Smooth muscle cell (in vitro differentiated cells): ENCODE data around the gene PRCC. TPM values are rescaled to one million over a fixed set of nuclear protein-coding genes. Genes with fewer than 3 reads are reported as not detected.

Source experiments
- DNase-seq: peaks from one replicate; lab custom pipeline; 2025; ENCODE audit not compliant: unreplicated experiment; lab: John Stamatoyannopoulos, UW
- H2AFZ ChIP-seq: fragments of 200-600 bp; sonication (generic); 2 replicates; pipeline ENCODE4 v1.6.0; 2016; ENCODE audit warnings: antibody characterized with exemption, low read depth, mild to moderate bottlenecking
- H3F3A ChIP-seq: fragments of 200-600 bp; sonication (generic); 2 replicates; pipeline ENCODE4 v1.6.0; 2017; ENCODE audit warnings: antibody characterized with exemption, low read depth
- H3K27ac ChIP-seq: fragments of 200-600 bp; sonication (generic); 2 replicates; pipeline ENCODE4 v1.5.1; 2016; ENCODE audit warnings: low read depth, mild to moderate bottlenecking
- H3K27me3 ChIP-seq: fragments of 200-600 bp; sonication (generic); 2 replicates; pipeline ENCODE4 v1.6.1; 2016; ENCODE audit warnings: low read depth, mild to moderate bottlenecking
- H3K36me3 ChIP-seq: fragments of 200-600 bp; sonication (generic); 2 replicates; pipeline ENCODE4 v1.5.1; 2016; ENCODE audit warnings: low read depth
- H3K4me1 ChIP-seq: fragments of 200-600 bp; sonication (generic); 2 replicates; pipeline ENCODE4 v1.5.1; 2016; ENCODE audit warnings: low read depth
- H3K4me2 ChIP-seq: fragments of 200-600 bp; sonication (generic); 2 replicates; pipeline ENCODE4 v1.6.0; 2016; ENCODE audit warnings: mild to moderate bottlenecking
- H3K4me3 ChIP-seq: fragments of 200-600 bp; sonication (generic); 2 replicates; pipeline ENCODE4 v1.5.1; 2016; ENCODE audit warnings: mild to moderate bottlenecking
- H3K79me2 ChIP-seq: fragments of 200-600 bp; sonication (generic); 2 replicates; pipeline ENCODE4 v1.6.0; 2016; ENCODE audit warnings: low read depth, mild to moderate bottlenecking
- H3K9ac ChIP-seq: fragments of 200-600 bp; sonication (generic); 2 replicates; pipeline ENCODE4 v1.6.0; 2016; ENCODE audit warnings: low read depth
- H3K9me3 ChIP-seq: fragments of 200-600 bp; sonication (generic); replicated peaks from 2 replicates; pipeline ENCODE4 v1.5.1; 2016; ENCODE audit warnings: low read depth
- H4K20me1 ChIP-seq: fragments of 200-600 bp; sonication (generic); 2 replicates; pipeline ENCODE4 v1.6.0; 2016; ENCODE audit warnings: low read depth
- WGBS: methylation state at CpG from one replicate; pipeline ENCODE4 v1.1.7; 2016; ENCODE audit warnings: low lambda C conversion rate; 5-methylcytosine and 5-hydroxymethylcytosine counted together
- polyA plus RNA-seq: library from polyadenylated mRNA; unstranded; fragments of >200 nt; fragmentation: Nextera tagmentation; extraction: Ambion mirVana; gene quantifications from 2 replicates; pipeline ENCODE4 v1.2.1, GENCODE V29; 2016
- total RNA-seq: library from RNA; depleted of rRNA; stranded (reverse); fragments of >200 nt; gene quantifications from 2 replicates; pipeline ENCODE4 v1.2.3, GENCODE V29; 2014
- TF ChIP-seq, protein P1 (sequence below): fragments of 200-600 bp; sonication (generic); IDR thresholded peaks from 2 replicates; pipeline ENCODE4 v1.5.1; 2017; ENCODE audit warnings: borderline replicate concordance, mild to moderate bottlenecking, antibody characterized with exemption; ENCODE audit not compliant: insufficient read depth, poor library complexity, severe bottlenecking

PRCC gene
- total and polyA plus RNA-seq, 2 experiments from 2014 or later = 37.7 to 68.7 TPM

DNA sequence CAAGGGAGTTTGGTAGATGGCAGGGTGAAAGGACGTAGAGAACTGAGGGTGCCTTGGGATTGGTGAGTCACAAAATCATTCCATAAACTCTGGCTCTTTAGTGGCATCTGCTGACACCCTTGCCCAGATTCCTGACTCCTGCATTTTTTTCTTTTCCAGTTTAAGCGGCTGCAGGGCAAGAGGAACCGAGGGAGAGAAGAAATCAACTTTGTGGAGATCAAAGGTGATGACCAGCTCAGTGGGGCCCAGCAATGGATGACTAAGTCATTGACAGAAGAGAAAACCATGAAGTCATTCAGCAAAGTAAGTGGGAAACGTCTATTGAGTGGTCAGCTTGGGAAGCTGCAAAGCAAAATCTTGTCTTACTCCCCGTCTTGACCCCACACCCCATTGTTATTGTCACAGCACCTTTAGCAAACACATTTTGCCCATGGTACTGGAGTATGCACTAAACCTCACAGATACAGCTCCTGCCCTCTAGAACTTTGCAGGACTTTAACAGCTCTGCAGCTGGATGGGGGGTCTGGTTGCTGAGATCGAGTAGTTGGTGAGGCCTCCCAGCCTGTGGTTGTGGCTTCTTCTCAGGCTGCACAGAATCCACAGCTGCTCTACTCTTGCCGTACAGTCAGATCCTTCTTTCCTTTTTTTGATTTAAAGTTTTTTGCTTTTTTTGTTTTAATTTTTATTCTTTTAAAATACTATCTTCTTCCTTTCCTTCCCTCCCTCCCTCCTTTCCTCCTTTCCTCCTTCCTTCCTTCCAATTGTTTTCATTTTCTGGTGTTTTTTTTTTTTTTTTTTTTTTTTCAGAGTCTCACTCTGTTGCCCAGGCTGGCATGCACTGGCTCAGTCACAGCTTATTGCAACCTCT is 27.4 kb downstream of the PRCC start:
- peaks cover 60% of the 10 kb centered on the region for H3F3A ChIP-seq
- H3K27ac ChIP-seq = no peak overlapping the region
- TF ChIP-seq, protein P1, sequence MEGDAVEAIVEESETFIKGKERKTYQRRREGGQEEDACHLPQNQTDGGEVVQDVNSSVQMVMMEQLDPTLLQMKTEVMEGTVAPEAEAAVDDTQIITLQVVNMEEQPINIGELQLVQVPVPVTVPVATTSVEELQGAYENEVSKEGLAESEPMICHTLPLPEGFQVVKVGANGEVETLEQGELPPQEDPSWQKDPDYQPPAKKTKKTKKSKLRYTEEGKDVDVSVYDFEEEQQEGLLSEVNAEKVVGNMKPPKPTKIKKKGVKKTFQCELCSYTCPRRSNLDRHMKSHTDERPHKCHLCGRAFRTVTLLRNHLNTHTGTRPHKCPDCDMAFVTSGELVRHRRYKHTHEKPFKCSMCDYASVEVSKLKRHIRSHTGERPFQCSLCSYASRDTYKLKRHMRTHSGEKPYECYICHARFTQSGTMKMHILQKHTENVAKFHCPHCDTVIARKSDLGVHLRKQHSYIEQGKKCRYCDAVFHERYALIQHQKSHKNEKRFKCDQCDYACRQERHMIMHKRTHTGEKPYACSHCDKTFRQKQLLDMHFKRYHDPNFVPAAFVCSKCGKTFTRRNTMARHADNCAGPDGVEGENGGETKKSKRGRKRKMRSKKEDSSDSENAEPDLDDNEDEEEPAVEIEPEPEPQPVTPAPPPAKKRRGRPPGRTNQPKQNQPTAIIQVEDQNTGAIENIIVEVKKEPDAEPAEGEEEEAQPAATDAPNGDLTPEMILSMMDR = no peak
- peaks cover 98% of the 10 kb centered on the region for H4K20me1 ChIP-seq
- H3K9me3 ChIP-seq = no peaks in the 10 kb centered on the region
- no peak overlapping the region for H3K4me3 ChIP-seq
- H2AFZ ChIP-seq = no peak overlapping the region
- H3K79me2 ChIP-seq = peaks cover 12% of the 10 kb centered on the region
- H3K27me3 ChIP-seq = no peaks in the 10 kb centered on the region
- H3K36me3 ChIP-seq = peaks cover 6% of the 10 kb centered on the region
- 48% methylated on average over 7 of the region's 7 CpGs for WGBS
- no peak for DNase-seq
- H3K9ac ChIP-seq = no peak overlapping the region
- no peak overlapping the region for H3K4me2 ChIP-seq
- no peaks in the 10 kb centered on the region for H3K4me1 ChIP-seq

DNA sequence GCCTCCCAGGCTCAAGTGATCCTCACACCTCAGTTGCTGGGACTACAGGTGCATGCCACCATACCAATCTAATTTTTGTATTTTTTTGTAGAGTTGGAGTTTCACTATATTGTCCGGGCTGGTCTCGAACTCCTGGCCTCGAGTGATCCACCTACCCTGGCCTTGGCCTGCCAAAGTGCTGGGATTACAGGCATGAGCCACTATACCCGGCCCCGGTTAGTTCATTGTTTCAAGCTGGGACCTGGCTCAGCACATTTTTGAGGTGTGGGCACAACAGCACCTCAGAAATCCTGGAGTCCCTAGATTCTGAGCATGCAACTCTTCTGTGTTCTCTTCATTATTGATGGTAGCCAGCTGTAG is 28.0 kb downstream of the PRCC start:
- H3K79me2 ChIP-seq = peaks cover 6% of the 10 kb centered on the region
- peaks cover 98% of the 10 kb centered on the region for H4K20me1 ChIP-seq
- TF ChIP-seq, protein P1 = no peak
- H3K4me1 ChIP-seq = no peaks in the 10 kb centered on the region
- no peak overlapping the region for H2AFZ ChIP-seq
- H3K36me3 ChIP-seq = peaks cover 6% of the 10 kb centered on the region
- H3K27me3 ChIP-seq = no peaks in the 10 kb centered on the region
- no peak overlapping the region for H3K9ac ChIP-seq
- H3K4me2 ChIP-seq = no peak overlapping the region
- H3F3A ChIP-seq = peaks cover 66% of the 10 kb centered on the region
- H3K27ac ChIP-seq = no peak overlapping the region
- DNase-seq = no peak
- 96% methylated on average over 5 of the region's 5 CpGs for WGBS
- H3K9me3 ChIP-seq = no peaks in the 10 kb centered on the region
- no peak overlapping the region for H3K4me3 ChIP-seq

DNA sequence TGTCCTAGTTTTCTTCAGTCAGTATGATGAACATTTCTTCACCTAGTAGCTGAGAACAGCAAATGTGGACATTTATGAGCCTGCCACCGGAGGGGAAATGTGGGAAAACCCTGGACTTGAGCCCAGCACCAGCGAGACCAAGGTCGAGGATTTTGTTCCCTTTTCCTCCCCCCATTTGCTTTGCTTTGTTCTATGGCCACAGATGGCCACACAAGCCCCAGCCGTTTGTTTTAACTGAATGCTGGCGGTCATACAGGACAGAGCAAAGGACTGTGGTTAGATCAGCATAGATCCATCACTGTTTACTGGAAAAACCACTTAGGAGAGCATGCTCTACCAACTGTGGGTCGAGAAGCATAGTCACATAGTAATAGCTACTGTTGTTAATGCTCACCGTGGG is 28.5 kb downstream of the PRCC start:
- H3K79me2 ChIP-seq = peaks cover 2% of the 10 kb centered on the region
- H3K4me2 ChIP-seq = no peak overlapping the region
- H3K9ac ChIP-seq = no peak overlapping the region
- H2AFZ ChIP-seq = no peak overlapping the region
- WGBS = 63% methylated on average over 7 of the region's 7 CpGs
- no peak overlapping the region for H3K4me3 ChIP-seq
- peaks cover 2% of the 10 kb centered on the region for H3K36me3 ChIP-seq
- no peaks in the 10 kb centered on the region for H3K9me3 ChIP-seq
- H3F3A ChIP-seq = peaks cover 69% of the 10 kb centered on the region
- TF ChIP-seq, protein P1 = no peak
- no peaks in the 10 kb centered on the region for H3K4me1 ChIP-seq
- H3K27ac ChIP-seq = no peak overlapping the region
- H4K20me1 ChIP-seq = peaks cover 95% of the 10 kb centered on the region
- no peak for DNase-seq
- no peaks in the 10 kb centered on the region for H3K27me3 ChIP-seq
